Erythroblast (primary cell): ENCODE data around the gene DNER.

ENCODE experiments used
- GATA1 ChIP-seq: IDR thresholded peaks from 2 replicates; pipeline ENCODE4 v1.6.1; 2011; ENCODE audit warnings: low read depth, mild to moderate bottlenecking, control low read depth, low read length, moderate library complexity
- POLR2A ChIP-seq: IDR thresholded peaks from 2 replicates; pipeline ENCODE4 v1.6.1; 2011; ENCODE audit warnings: mild to moderate bottlenecking, low read length

GRCh38 chr2:229620759-229621158, 93.6 kb downstream of the DNER start:
- TF ChIP-seq POLR2A: no peak
- no peak for TF ChIP-seq GATA1
